Uterus (tissue), 4 donors: ENCODE data around the gene ANKLE2. TPM values are rescaled to one million over a fixed set of nuclear protein-coding genes. Genes with fewer than 3 reads are reported as not detected.

Experiments
- DNase-seq, 2 donors: peaks; one replicate each; pipeline ENCODE4 v3.0.0-alpha.2; 2019 to 2020
- H3K27ac ChIP-seq, 2 donors: fragments of 200-600 bp; sonication (generic); 1 replicate in 1 of 2; 2 replicates in 1 of 2; pipeline ENCODE4 v1.5.1; 2016 to 2018
- H3K27me3 ChIP-seq, 2 donors: fragments of 200-600 bp; sonication (generic); one replicate each; pipeline ENCODE4 v1.5.1; 2018 to 2019; ENCODE audit warnings: control low read depth in 1 of 2
- H3K36me3 ChIP-seq, 2 donors: fragments of 200-600 bp; sonication (generic); one replicate each; pipeline ENCODE4 v1.5.1; 2019; ENCODE audit warnings: control low read depth in 1 of 2
- H3K4me1 ChIP-seq, 2 donors: fragments of 200-600 bp; sonication (generic); one replicate each; pipeline ENCODE4 v1.5.1; 2018 to 2019; ENCODE audit warnings: control low read depth in 1 of 2
- H3K4me3 ChIP-seq, 2 donors: fragments of 200-600 bp; sonication (generic); 1 replicate in 1 of 2; 2 replicates in 1 of 2; pipeline ENCODE4 v1.5.1; 2018 to 2019; ENCODE audit warnings: mild to moderate bottlenecking in 1 of 2
- H3K9me3 ChIP-seq, 2 donors: fragments of 200-600 bp; sonication (generic); one replicate each; pipeline ENCODE4 v1.5.1; 2019; ENCODE audit warnings: control low read depth in 1 of 2
- CTCF ChIP-seq, 4 experiments: fragments of 200-600 bp in 2 of 4; fragments of 450-650 bp in 2 of 4; sonication (generic) in 2 of 4; IDR thresholded peaks; one replicate each; pipeline ENCODE4 v1.5.1; 2016 to 2019; ENCODE audit warnings: antibody characterized with exemption in 4 of 4, mild to moderate bottlenecking in 2 of 4, moderate library complexity in 1 of 4
- POLR2A ChIP-seq, 2 donors: fragments of 450-650 bp; IDR thresholded peaks; one replicate each; pipeline ENCODE4 v1.6.1; 2016; ENCODE audit warnings: antibody characterized with exemption in 2 of 2, mild to moderate bottlenecking in 1 of 2, moderate library complexity in 1 of 2
- intact Hi-C: fragments of 100-400 bp; cut with DNase I; formaldehyde crosslinking; loops from one replicate; pipeline ENCODE4 v1.15.1; 2023; ENCODE audit warnings: low total_unique reads
- total RNA-seq, 4 donors: library from RNA; depleted of rRNA in 3 of 4; stranded (reverse); fragments of >200 nt in 3 of 4; gene quantifications; one replicate each; pipeline versions ENCODE4 v1.1.0 to v1.2.4, GENCODE V29; 2014 to 2023
- donor health status: DM: yes; HTN: yes; CAD: no.

ANKLE2 gene
- total RNA-seq, 4 donors from 2014 or later: 21.2 to 87.4 (median 69.6) TPM

GRCh38 chr12:132741620-132742019 is 20.0 kb downstream of the ANKLE2 start:
- Histone ChIP-seq H3K4me1 (no peaks in the 10 kb centered on the region), H3K4me3 (no peak overlapping the region), H3K36me3 (no peaks in the 10 kb centered on the region), H3K27ac (no peak overlapping the region), H3K27me3 (no peaks in the 10 kb centered on the region), H3K9me3 (no peaks in the 10 kb centered on the region)
- no peak for DNase-seq
- no peak for TF ChIP-seq CTCF (IDR thresholded peaks at IDR 0.05)
- no peak for TF ChIP-seq POLR2A (IDR thresholded peaks at IDR 0.05)
- intact Hi-C loops: no loop called here

- Histone ChIP-seq H3K4me3 (no peak overlapping the region), H3K36me3 (no peaks in the 10 kb centered on the region), H3K9me3 (no peaks in the 10 kb centered on the region), H3K27ac (no peak overlapping the region), H3K27me3 (no peaks in the 10 kb centered on the region), H3K4me1 (no peaks in the 10 kb centered on the region)
- TF ChIP-seq POLR2A (IDR thresholded peaks at IDR 0.05) (no peak), CTCF (IDR thresholded peaks at IDR 0.05) (no peak)
- no peak for DNase-seq
- intact Hi-C loops: no loop called here
These were observed 21.0 kb downstream of the ANKLE2 start for GRCh38 chr12:132740652-132741051.

GRCh38 chr12:132740313-132740646 is 21.4 kb downstream of the ANKLE2 start:
- TF ChIP-seq POLR2A (IDR thresholded peaks at IDR 0.05) (no peak), CTCF (IDR thresholded peaks at IDR 0.05) (no peak)
- Histone ChIP-seq H3K4me1 (no peaks in the 10 kb centered on the region), H3K27ac (no peak overlapping the region), H3K9me3 (no peaks in the 10 kb centered on the region), H3K27me3 (no peaks in the 10 kb centered on the region), H3K36me3 (no peaks in the 10 kb centered on the region), H3K4me3 (no peak overlapping the region)
- DNase-seq: no peak
- intact Hi-C loops: no loop called here

- no peak for TF ChIP-seq CTCF (IDR thresholded peaks at IDR 0.05)
- no peaks in the 10 kb centered on the region for H3K27me3 ChIP-seq
- H3K4me3 ChIP-seq: no peak overlapping the region
- intact Hi-C loops: no loop called here
- DNase-seq: no peak
- no peak overlapping the region for H3K27ac ChIP-seq
- H3K4me1 ChIP-seq: no peaks in the 10 kb centered on the region
- H3K36me3 ChIP-seq: no peaks in the 10 kb centered on the region
- H3K9me3 ChIP-seq: no peaks in the 10 kb centered on the region
These were observed 21.9 kb downstream of the ANKLE2 start for GRCh38 chr12:132739600-132740312.

- H3K27me3 ChIP-seq: no peaks in the 10 kb centered on the region
- intact Hi-C loops: no loop called here
- no peaks in the 10 kb centered on the region for H3K9me3 ChIP-seq
- no peak overlapping the region for H3K4me3 ChIP-seq
- no peak for TF ChIP-seq POLR2A (IDR thresholded peaks at IDR 0.05)
- H3K36me3 ChIP-seq: no peaks in the 10 kb centered on the region
- H3K27ac ChIP-seq: no peak overlapping the region
- DNase-seq: no peak
- H3K4me1 ChIP-seq: no peaks in the 10 kb centered on the region
These were observed 24.7 kb downstream of the ANKLE2 start for GRCh38 chr12:132736913-132737312.

GRCh38 chr12:132736378-132736777 is 25.3 kb downstream of the ANKLE2 start:
- TF ChIP-seq POLR2A (IDR thresholded peaks at IDR 0.05) (no peak), CTCF (IDR thresholded peaks at IDR 0.05) (no peak)
- intact Hi-C loops: no loop called here
- no peaks in the 10 kb centered on the region for H3K36me3 ChIP-seq

More at GRCh38 chr12:132736378-132736777, 25.3 kb downstream of the ANKLE2 start:
- no peaks in the 10 kb centered on the region for H3K4me1 ChIP-seq
- H3K27me3 ChIP-seq: no peaks in the 10 kb centered on the region
- no peak overlapping the region for H3K27ac ChIP-seq
- H3K9me3 ChIP-seq: no peaks in the 10 kb centered on the region
- no peak overlapping the region for H3K4me3 ChIP-seq
- no peak for DNase-seq
